Esophagus mucosa (tissue), 1 donor: Measurements from ENCODE around the gene ZNF148. TPM values are rescaled to one million over a fixed set of nuclear protein-coding genes. Genes with fewer than 3 reads are reported as not detected.

ENCODE experiments used
- ATAC-seq: fragments of 200-7000 bp; cut with Tn5 transposase; one replicate; pipeline ENCODE4 v1.9.1; 2020
- total RNA-seq: library from RNA; stranded (reverse); gene quantifications from one replicate; pipeline ENCODE4 v1.2.4, GENCODE V29; 2023
- donor health status: DM: yes; HTN: yes; CAD: no.

Gene ZNF148
- total RNA-seq, 1 donor from 2014 or later = 21.2 TPM

DNA sequence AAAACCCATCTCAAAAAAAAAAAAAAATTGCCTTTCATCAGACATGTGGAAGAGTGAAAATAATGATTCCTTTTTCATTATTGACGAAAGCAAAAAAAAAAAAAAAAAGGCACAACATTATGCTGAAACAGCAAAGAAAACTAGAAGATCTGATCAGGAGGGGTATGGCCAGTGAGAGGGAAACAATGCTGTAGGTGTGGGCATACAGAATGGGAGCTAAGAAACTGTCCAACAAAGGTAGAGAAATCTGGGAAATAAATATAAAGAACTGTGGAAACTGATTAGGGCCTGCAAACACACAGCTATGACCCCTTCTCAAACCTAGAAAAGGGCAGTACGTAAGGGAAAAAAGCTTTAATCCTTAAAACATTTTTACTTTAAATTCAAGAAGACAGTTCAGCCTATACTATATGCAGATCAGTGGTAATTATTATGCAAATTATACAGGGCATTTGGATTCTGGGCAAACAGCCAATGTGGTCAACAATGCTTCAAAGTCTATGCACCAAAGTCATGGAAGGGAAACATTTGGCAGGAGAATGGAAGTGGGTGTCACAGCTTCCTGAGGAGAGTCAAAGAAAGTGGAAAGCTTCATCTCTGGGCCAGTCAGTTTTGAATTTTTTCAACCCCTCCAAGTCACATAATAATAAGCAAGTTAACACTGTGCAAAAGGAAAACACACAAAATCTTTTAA, 94.3 kb downstream of the ZNF148 start:
- no peak for ATAC-seq

DNA sequence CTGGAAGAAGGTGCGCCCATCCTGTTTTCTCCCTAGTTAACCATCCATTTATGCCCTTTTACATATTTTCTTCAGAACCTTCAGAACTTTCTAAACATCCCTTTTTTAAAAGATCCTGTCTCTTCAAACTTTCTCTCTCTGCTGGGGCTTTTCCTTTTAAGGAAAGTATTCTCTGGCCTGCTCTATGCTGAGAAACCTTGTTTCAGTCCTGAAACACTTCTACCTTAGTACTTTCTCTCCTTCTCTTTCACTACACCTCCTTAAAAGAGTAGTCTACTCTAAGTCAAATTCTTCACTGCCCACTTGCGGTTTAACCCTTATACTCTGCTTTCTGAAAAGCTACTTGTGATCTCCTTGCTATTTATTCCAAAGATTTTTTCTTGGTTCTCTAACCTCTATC, 97.0 kb downstream of the ZNF148 start:
- ATAC-seq = no peak

DNA sequence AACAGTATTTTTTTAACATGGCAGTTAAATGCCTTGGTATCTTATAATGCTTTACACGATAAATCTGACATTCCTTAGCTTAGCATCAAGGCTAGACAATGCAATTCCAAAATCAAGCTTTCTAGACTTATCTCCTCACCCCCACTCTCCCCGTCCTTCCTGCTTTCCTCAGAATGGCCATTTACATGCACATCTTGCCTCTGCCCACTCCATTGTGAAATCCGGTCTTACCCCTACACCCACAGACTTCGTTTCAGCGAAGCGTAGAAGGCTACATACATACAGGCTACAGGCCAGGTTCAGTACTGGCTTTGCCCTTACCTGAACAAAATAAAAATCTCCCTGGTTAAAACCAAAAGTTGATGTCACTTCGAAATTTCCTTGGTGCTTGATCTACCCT, 104.0 kb downstream of the ZNF148 start:
- no peak for ATAC-seq

DNA sequence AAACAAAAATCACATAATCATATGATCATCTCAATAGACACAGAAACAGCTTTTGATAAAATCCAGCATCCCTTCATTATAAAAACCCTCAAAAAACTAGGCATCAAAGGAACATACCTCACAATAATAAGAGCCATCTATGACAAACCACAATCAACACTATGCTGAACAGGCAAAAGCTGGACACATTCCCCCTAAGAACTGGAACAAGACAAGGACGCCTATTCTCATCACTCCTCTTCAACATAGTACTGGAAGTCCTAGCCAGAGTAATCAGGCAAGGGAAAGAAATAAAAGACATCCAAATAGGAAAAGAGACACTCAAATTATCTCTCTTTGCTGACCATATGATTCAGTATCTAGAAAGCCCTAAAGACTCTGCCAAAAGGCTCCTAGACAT, 107.7 kb downstream of the ZNF148 start:
- ATAC-seq = no peak

DNA sequence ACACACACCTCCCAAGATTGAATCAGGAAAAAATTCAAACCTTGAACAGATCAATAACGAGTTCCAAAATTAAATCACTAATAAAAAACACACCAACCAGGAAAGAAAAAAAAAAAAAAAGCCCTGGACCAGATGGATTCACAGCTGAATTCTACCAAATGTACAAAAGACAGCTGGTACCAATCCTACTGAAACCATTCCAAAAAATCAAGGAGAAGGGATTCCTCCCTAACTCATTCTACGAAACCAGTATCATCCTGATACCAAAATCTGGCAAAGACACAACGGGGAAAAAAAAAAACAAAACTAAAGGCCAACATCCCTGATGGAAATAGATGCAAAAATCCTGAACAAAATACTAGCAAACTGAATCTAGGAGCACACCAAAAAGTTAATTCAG, 108.2 kb downstream of the ZNF148 start:
- ATAC-seq = no peak

DNA sequence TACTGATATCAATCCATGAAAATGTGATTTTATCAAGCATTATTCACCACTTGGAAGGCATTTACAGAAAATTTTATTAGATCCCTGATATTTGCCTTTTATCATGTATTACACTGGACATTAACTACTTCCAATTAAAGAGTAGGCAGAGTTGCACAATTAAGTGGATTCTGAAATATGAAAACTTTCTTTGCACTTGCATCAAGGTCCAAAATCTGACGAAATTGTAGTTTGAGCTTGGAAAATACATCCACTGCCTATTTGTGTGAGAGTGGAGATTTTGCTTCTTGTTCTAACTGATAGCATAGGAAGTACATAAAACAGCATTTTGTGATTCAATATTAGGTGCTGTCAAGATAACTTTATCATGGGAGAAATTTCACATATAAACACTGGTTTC, 113.0 kb downstream of the ZNF148 start:
- ATAC-seq = no peak

DNA sequence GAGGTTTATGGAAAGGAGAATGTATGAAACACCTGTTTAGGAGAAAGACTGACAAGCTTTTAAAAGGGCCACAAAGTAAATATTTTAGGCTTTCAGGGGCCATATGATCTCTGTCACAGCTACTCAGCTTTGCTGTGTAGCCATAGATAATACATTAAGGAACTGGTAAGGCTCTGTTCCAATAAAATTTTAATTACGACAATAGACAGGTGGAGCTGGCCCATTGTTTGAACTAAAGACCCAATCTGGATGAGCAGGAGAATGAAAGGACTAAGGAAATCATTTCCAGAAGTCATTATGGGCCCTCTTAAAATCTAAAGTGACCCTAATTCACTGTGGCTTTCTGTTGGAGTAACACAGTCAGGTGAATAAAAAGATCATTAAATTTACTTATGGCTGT, 114.1 kb downstream of the ZNF148 start:
- no peak for ATAC-seq

DNA sequence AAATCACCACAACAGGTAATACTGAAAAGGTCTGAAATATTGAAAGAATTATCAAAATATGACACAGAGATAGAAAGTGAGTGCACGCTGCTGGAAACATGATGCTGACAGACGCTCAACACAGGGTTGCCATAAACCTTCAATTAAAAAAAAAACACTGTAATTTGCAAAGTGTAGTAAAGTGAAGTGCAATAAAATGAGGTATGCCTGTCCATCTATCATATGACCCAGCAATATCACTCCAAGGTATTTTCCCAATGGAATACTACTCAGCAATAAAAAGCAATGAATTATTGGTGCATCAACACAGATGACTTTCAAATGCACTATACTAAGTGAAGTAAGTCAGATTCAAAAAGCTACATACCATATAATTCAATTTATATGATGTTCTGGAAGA, 115.0 kb downstream of the ZNF148 start:
- no peak for ATAC-seq

DNA sequence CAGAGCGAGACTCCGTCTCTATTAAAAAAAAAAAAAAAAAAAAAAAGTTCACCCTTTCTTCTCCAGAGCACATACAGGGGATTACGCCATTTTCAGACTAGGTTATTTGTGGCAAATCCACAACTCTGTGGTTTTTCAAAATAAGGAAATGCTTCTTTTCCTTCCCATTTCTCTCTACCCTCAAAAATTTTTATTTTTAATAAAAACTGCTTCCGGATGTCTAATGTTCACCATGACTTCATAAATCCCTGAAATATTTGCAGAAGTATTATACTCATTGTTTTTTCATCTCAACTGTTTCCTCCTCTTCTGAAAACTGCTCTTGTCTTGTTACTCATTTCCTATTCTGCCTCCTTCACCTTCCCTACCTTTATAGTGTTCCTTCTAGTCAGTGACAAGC, 117.6 kb downstream of the ZNF148 start:
- ATAC-seq = no peak

DNA sequence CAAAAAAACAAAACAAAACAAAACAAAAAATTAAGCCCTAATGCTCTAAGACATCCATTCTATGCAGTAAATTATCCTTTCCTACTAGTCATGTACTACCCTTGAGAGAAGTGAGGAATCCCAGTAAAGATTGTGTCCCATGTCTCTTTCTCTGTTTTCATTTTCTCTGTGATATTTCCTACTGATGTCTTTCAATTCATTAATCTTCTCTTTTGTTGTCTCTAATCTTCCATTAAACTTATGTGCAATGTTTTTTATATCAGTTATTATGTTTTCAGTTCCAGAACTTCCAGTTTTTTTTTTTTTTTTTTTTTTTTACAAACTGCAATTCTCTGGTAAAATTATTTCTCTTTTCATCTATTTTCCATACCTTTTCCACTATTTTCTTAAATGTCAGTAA, 118.5 kb downstream of the ZNF148 start:
- no peak for ATAC-seq

DNA sequence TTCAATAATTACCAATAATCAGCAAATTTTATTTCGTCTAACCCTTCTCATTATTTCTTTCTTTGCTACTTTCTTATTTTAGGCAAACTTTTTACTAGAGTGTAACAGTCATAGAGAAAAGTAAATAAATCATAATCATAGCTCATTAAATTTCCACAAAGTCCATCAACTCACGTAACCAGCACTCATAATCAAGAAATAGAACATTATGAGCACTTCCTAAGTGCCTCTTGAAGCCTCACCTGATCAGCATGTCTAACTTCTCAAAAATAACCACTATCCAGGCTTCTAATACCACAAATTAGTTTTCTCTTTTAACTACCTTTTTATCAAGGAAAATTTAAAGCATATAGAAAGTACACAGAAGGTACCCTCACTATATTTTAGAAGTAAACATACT, 124.2 kb downstream of the ZNF148 start:
- no peak for ATAC-seq

DNA sequence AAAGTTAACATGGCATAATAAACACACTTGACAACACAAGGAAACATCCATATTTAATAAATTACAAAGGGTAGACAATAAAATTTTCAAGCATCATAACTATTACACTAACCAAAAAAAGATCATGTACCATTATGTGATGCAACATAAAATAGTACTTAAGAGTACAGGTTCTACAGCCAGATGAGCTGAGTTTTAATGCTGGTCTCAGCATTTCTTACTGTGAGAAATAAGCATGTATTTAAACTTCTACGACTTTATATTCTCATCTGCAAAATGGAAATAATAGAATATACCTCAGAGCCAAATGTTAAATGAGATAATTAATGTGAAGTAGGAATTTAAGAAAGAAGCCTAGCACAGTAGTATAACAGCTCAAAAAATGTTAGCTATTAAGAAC, 128.9 kb downstream of the ZNF148 start:
- no peak for ATAC-seq

DNA sequence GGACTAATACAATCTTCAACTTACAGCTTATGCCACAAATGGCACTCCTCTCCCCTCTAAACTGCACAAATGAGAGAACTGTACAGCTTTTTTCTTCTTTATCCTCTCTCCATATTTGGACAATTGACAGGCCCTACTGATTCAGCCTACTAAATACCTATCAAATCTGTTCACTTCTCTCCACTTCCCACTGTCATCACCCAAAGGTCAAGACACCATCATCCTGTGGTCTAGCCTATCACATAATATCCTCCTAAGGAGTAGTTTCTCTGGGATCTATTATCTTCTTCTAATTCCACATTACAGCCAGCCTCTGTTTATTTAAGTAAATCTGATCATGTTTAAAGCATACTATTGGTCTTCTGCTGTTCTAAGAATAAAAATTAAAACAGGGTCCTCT, 129.6 kb downstream of the ZNF148 start:
- ATAC-seq = no peak

DNA sequence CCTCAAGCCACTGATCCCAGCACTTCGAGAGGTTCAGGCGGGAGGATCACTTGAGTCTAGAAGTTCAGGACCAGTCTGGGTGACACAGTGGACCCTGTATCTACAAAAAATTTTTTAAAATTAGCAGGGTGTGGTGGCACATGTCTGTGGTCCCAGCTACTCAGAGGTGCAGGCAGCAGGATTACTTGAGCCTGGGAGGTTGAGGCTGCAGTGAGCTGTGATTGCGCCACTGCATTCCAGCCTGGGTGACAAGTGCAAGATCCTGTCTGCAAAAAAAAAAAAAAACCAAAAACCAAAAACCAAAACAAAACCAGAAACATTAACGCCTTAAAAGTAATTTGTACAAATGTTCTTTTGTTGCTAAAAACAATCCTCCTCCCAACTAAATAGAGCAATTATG, 134.6 kb downstream of the ZNF148 start:
- no peak for ATAC-seq

DNA sequence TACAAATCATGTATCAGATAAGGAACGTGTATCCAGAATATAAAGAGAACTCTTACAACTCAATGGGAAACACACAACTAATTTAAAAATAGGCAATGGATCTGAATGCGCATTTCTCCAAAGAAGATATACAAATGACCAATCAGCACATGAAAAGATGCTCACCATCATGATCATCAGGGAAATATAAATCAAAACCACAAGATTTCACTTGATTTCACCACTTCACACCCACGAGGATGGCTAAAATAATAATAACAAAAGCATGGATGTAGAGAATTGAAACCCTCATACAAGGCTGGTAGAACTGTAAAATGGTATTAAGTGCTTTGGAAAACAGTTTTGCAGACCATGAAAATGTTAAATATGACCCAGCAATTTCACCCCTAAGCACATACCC, 135.9 kb downstream of the ZNF148 start:
- ATAC-seq = no peak

DNA sequence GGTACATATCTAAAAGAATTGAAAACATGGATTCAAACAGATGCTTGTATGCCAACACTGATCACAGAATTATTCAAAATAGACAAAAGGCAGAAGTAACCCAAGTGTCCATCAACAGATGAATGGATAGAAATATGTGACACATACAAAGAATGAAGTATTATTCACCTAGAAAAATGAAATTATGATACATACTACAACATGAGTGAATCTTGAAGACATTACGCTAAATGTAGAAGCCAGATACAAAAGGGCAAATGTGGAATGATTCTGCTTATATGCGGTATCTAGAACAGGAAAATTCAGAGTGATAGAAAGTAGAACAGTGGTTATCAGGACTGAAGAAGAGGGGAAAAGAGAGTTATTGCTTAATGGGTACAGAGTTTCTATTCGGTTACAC, 136.4 kb downstream of the ZNF148 start:
- ATAC-seq = no peak

DNA sequence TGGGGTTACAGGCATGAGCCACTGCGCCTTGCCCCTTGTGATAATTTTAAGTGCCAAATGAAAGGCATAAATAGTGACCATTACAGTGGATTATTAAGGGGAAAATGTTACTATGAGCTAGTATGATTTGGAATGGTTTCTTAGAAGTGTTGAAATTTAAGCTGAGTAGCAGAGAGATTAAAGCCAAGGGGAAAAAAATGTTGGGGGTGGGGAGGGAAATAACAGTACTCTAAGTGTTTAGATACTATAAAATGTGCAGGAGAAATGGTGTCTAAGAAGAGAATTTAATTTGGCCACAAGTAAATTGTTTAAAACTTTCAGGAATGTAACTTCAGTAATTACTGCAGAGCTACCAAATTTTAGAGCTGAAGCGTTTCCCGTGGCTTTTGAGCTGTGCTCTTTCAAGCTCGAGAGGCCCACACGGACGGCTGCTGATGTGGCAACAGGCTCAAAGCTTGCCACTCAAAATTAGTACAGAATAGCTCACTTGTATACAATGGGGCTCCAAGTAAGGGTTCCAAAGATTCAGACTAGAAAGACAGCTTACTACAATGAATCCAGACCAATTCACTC, 138.7 kb downstream of the ZNF148 start:
- no peak for ATAC-seq

DNA sequence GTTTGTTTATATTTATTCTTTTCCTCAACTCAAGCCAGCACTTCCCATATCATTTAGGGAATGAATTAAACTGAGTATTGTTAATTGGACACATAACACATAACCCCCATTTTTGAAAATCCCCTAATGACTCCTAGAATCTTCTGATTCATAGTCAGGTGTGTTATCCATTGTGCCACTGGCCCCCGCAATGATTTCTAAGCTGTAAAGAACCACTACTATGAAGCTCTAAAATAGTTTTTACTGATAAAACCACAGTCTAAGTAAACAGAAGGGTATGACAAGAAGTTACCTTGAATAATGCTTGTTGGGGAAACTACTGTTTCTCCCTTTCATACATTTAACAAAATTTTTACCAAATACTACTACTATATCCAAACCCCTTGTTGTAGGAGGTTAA, 140.3 kb downstream of the ZNF148 start:
- no peak for ATAC-seq

DNA sequence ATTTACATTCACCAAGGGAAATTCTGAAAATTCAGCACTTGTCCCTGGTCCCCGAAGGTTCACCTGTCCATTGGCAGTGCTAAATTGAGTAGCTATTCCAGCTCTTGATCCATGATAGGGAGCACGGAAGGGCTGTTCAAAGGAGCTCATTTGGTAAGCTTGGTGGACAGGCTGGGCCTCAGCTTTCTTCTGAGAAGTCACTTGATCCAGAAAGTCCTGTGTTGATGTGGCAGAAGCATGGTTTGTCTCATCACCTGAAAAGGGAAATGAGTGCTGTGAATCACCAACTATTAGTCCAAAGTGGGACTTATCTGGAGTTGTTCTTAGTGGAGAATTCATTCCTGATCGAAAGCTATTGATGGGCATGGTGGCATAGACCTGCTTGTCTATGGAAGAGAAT, 142.7 kb downstream of the ZNF148 start:
- ATAC-seq = no peak

DNA sequence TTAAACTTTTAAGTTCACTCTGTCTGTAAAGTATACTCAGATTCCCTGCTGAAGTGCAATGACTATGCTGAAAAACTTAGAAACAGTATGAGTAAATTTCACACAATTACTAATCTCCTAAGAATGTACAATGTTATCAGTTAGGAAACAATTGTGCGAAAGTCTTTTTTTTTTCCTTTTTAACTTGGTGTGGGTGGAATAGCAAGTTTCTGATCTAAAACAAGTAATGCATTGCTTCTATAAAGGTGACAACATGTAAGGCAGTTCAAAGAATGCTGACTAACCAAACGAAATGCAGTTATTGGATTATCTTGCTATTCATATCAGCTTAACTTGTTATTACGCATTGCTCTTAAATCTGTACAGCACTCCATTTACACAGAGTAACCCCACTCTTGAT, 143.2 kb downstream of the ZNF148 start:
- peak; percentile 48 for ATAC-seq

DNA sequence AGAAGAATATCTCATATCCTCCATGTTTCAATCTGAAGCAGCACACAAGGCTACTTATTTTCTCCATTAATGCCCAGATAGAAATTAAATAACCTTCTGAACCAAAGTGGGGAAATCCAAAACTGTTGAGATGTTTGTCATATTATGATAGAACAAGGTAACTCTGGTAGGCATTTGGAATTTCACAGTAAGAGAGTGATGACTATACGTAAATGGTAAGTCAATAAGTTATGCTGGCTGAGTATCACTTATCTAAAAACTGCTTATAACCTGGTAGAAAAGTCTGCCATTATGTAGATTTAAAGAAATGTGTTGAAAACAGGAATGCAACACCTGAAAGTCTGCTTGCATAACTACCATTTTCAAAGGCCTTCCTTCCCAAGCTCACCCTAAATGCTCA, 145.4 kb downstream of the ZNF148 start:
- no peak for ATAC-seq

DNA sequence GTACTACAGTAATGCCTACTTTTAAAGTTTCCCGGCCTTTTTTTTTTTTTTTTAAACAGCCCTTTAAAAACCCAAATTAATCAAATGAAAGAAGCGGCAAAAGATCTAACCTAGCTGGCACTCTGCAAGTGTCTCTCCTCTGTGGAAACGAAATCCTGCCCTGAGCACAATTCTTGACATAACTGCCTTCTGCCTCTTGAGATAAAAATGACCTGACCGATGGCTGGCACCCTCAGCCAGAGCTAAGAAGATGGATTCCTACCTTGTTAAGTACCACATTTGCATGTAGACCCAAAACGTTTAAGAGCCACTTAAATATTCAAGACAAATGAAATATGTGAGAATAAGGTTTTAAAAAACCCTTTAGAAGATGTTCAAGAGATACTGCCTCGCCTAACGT, 146.0 kb downstream of the ZNF148 start:
- no peak for ATAC-seq

DNA sequence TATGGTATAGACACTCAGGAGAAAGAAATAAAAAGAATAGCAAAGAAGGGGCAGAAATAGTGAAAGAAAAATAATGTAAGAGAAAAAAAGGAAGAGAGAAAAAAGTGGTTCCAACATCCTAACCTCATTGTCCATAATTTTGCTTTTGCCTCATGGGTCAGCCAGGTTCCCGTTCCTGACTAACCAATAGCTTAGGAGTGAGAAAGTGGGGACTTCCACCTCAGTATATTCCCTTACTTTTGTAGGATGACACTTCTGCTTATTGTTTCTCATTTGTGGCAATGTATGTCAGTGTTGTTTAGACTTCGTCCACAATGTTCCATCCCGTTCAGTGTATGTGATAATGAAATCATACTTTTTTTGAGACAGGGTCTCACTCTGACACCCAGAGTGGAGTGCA, 153.3 kb downstream of the ZNF148 start:
- ATAC-seq = no peak

DNA sequence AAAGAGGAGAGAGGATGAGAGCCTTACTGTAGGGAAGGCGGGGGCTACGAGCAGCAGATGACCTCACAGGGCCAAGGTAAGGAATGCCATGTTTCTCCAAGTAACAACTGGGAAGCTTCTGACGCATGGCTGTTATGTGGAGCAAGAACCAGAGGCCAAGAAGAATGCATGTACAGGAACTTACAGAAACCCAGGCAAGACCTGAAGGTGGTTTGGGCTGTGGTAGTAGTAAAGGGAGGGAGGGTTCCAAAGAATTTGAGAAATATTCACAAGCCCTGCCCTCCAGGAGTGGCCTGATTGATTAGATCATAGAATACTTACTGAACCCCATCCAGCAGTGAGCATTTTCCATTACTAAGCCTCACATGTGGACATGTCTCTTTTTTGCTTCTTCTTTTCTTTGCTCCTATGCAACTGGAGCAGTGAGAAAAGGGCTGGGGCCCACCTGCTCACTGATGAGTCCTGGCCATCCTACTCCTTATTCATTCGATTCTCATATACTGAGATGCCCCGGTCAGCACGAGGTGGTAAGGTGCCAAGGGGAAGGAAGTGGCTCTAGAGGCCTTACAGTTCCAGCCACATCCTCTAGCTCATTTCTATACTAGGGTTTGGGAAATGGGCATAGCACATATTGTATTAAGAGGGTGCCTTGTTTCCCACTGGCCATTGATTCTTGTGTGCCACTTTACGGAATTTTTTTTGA, 154.2 kb downstream of the ZNF148 start:
- no peak for ATAC-seq
